Measurements from ENCODE around the gene PLCL2.
A peak's percentile ranks its signal among the peaks of the same experiment; 100 is the strongest.
"Not testable (repeated sequence)": the region's sequence is repeated elsewhere in the genome, so short reads cannot be mapped to it uniquely, and the experiment has no call there.

The PLCL2 gene

GRCh38 chr3:17090280-17090983, 205.7 kb downstream of the PLCL2 start:
- no peak for DNase-seq (ENCODE audit: insufficient read length, low spot score)
- TF ChIP-seq SPI1 (IDR thresholded peaks at IDR 0.05; ENCODE audit: low read depth, low read length) (no peak), POLR2A (IDR thresholded peaks at IDR 0.05; ENCODE audit: low read depth, low read length) (no peak), TAF1 (IDR thresholded peaks at IDR 0.05; ENCODE audit: low read depth, low read length) (no peak), PAX5 (IDR thresholded peaks at IDR 0.05; ENCODE audit: insufficient read depth, low read length, severe bottlenecking) (no peak), POLR2AphosphoS5 (IDR thresholded peaks at IDR 0.05; ENCODE audit: low read depth, low read length) (no peak), POU2F2 (IDR thresholded peaks at IDR 0.05; ENCODE audit: low read depth, low read length) (no peak)
- no peak for FAIRE-seq

GRCh38 chr3:17091910-17092582, 207.3 kb downstream of the PLCL2 start:
- TF ChIP-seq POU2F2 (IDR thresholded peaks at IDR 0.05; ENCODE audit: low read depth, low read length) (no peak), POLR2AphosphoS5 (IDR thresholded peaks at IDR 0.05; ENCODE audit: low read depth, low read length) (no peak), POLR2A (IDR thresholded peaks at IDR 0.05; ENCODE audit: low read depth, low read length) (no peak), TAF1 (IDR thresholded peaks at IDR 0.05; ENCODE audit: low read depth, low read length) (no peak), PAX5 (IDR thresholded peaks at IDR 0.05; ENCODE audit: insufficient read depth, low read length, severe bottlenecking) (no peak), SPI1 (IDR thresholded peaks at IDR 0.05; ENCODE audit: low read depth, low read length) (no peak)
- FAIRE-seq (peak; percentile 23), DNase-seq (ENCODE audit: insufficient read length, low spot score) (no peak)

- TF ChIP-seq SPI1 (IDR thresholded peaks at IDR 0.05; ENCODE audit: low read depth, low read length): no peak
- TF ChIP-seq POLR2AphosphoS5 (IDR thresholded peaks at IDR 0.05; ENCODE audit: low read depth, low read length): no peak; the same call in 1 of the 2 replicates
- no peak for TF ChIP-seq POLR2A (IDR thresholded peaks at IDR 0.05; ENCODE audit: low read depth, low read length)
- no peak for TF ChIP-seq POU2F2 (IDR thresholded peaks at IDR 0.05; ENCODE audit: low read depth, low read length)
- no peak for TF ChIP-seq PAX5 (IDR thresholded peaks at IDR 0.05; ENCODE audit: insufficient read depth, low read length, severe bottlenecking)
- no peak for TF ChIP-seq TAF1 (IDR thresholded peaks at IDR 0.05; ENCODE audit: low read depth, low read length)
- FAIRE-seq: peak; percentile 33
- DNase-seq (ENCODE audit: insufficient read length, low spot score): no peak
Observed at GRCh38 chr3:17092583-17092933, 207.8 kb downstream of the PLCL2 start.

GRCh38 chr3:17094551-17094950, 209.8 kb downstream of the PLCL2 start:
- DNase-seq (ENCODE audit: insufficient read length, low spot score): no peak

GRCh38 chr3:17103579-17103978, 218.8 kb downstream of the PLCL2 start:
- TF ChIP-seq POLR2A (IDR thresholded peaks at IDR 0.05; ENCODE audit: low read depth, low read length) (no peak), TAF1 (IDR thresholded peaks at IDR 0.05; ENCODE audit: low read depth, low read length) (no peak), PAX5 (IDR thresholded peaks at IDR 0.05; ENCODE audit: insufficient read depth, low read length, severe bottlenecking) (no peak), SPI1 (IDR thresholded peaks at IDR 0.05; ENCODE audit: low read depth, low read length) (no peak), POU2F2 (IDR thresholded peaks at IDR 0.05; ENCODE audit: low read depth, low read length) (no peak)
- DNase-seq (ENCODE audit: insufficient read length, low spot score) (no peak), FAIRE-seq (no peak)

More at GRCh38 chr3:17094551-17094950, 209.8 kb downstream of the PLCL2 start:
- TF ChIP-seq SPI1 (IDR thresholded peaks at IDR 0.05; ENCODE audit: low read depth, low read length): no peak
- TF ChIP-seq POU2F2 (IDR thresholded peaks at IDR 0.05; ENCODE audit: low read depth, low read length): no peak
- TF ChIP-seq PAX5 (IDR thresholded peaks at IDR 0.05; ENCODE audit: insufficient read depth, low read length, severe bottlenecking): no peak
- FAIRE-seq: no peak

- not testable (repeated sequence) for DNase-seq (ENCODE audit: insufficient read length, low spot score); FAIRE-seq
Observed at GRCh38 chr3:17106801-17107200, 222.0 kb downstream of the PLCL2 start.

GRCh38 chr3:17110660-17111396, 226.1 kb downstream of the PLCL2 start:
- FAIRE-seq (no peak), DNase-seq (ENCODE audit: insufficient read length, low spot score) (no peak)
- TF ChIP-seq SPI1 (IDR thresholded peaks at IDR 0.05; ENCODE audit: low read depth, low read length) (peak; percentile 80), POLR2AphosphoS5 (IDR thresholded peaks at IDR 0.05; ENCODE audit: low read depth, low read length) (no peak)

GRCh38 chr3:17111586-17111985, 226.8 kb downstream of the PLCL2 start:
- TF ChIP-seq TAF1 (IDR thresholded peaks at IDR 0.05; ENCODE audit: low read depth, low read length): no peak
- no peak for TF ChIP-seq POLR2A (IDR thresholded peaks at IDR 0.05; ENCODE audit: low read depth, low read length)
- TF ChIP-seq SPI1 (IDR thresholded peaks at IDR 0.05; ENCODE audit: low read depth, low read length): no peak
- TF ChIP-seq POU2F2 (IDR thresholded peaks at IDR 0.05; ENCODE audit: low read depth, low read length): no peak
- no peak for TF ChIP-seq POLR2AphosphoS5 (IDR thresholded peaks at IDR 0.05; ENCODE audit: low read depth, low read length)
- DNase-seq (ENCODE audit: insufficient read length, low spot score): no peak
- FAIRE-seq: no peak

GRCh38 chr3:17115186-17115585, 230.4 kb downstream of the PLCL2 start:
- no peak for TF ChIP-seq PAX5 (IDR thresholded peaks at IDR 0.05; ENCODE audit: insufficient read depth, low read length, severe bottlenecking)
- no peak for TF ChIP-seq POLR2A (IDR thresholded peaks at IDR 0.05; ENCODE audit: low read depth, low read length)
- TF ChIP-seq TAF1 (IDR thresholded peaks at IDR 0.05; ENCODE audit: low read depth, low read length): no peak
- TF ChIP-seq POLR2AphosphoS5 (IDR thresholded peaks at IDR 0.05; ENCODE audit: low read depth, low read length): no peak
- FAIRE-seq (no peak), DNase-seq (ENCODE audit: insufficient read length, low spot score) (no peak)

GRCh38 chr3:17116007-17116600, 231.3 kb downstream of the PLCL2 start:
- DNase-seq (ENCODE audit: insufficient read length, low spot score): no peak
- no peak for FAIRE-seq
- TF ChIP-seq SPI1 (IDR thresholded peaks at IDR 0.05; ENCODE audit: low read depth, low read length): no peak
- TF ChIP-seq PAX5 (IDR thresholded peaks at IDR 0.05; ENCODE audit: insufficient read depth, low read length, severe bottlenecking): no peak
- no peak for TF ChIP-seq POLR2A (IDR thresholded peaks at IDR 0.05; ENCODE audit: low read depth, low read length)
- TF ChIP-seq TAF1 (IDR thresholded peaks at IDR 0.05; ENCODE audit: low read depth, low read length): no peak
- TF ChIP-seq POU2F2 (IDR thresholded peaks at IDR 0.05; ENCODE audit: low read depth, low read length): no peak
- TF ChIP-seq POLR2AphosphoS5 (IDR thresholded peaks at IDR 0.05; ENCODE audit: low read depth, low read length): no peak
